Cerebellar cortex (tissue), 1 donor: ENCODE results near the gene ALB.

Experiments used
- DNase-seq: peaks from one replicate; pipeline ENCODE4 v3.0.0-alpha.2; 2015; ENCODE audit warnings: low spot score

Gene ALB

GRCh38 chr4:73451981-73452747 is 48.1 kb downstream of the ALB start:
- DNase-seq = peak; percentile 76

GRCh38 chr4:73452953-73453700 is 49.0 kb downstream of the ALB start:
- peak; percentile 24 for DNase-seq

GRCh38 chr4:73453701-73454005 is 49.6 kb downstream of the ALB start:
- peak; percentile 50 for DNase-seq

- DNase-seq = no peak
Observed at GRCh38 chr4:73454920-73455319, 50.8 kb downstream of the ALB start.

GRCh38 chr4:73456177-73457022 is 52.3 kb downstream of the ALB start:
- no peak for DNase-seq

GRCh38 chr4:73458184-73459047 is 54.3 kb downstream of the ALB start:
- DNase-seq = no peak

GRCh38 chr4:73459048-73459421 is 54.9 kb downstream of the ALB start:
- no peak for DNase-seq

GRCh38 chr4:73460913-73461522 is 56.9 kb downstream of the ALB start:
- DNase-seq = no peak

- DNase-seq = no peak
Observed at GRCh38 chr4:73468170-73468569, 64.1 kb downstream of the ALB start.

- DNase-seq = no peak
Observed at GRCh38 chr4:73470728-73471127, 66.6 kb downstream of the ALB start.
